K562 (cell line): Measurements from ENCODE around the gene FANCD2. TPM values are rescaled to one million over a fixed set of nuclear protein-coding genes. Genes with fewer than 3 reads are reported as not detected.

Experiments used
- ATF2 ChIP-seq: sonication (generic); formaldehyde crosslinking; IDR thresholded peaks from 2 replicates; pipeline ENCODE4 v1.8.1; 2022; ENCODE audit warnings: missing genetic modification reagents
- CBX2 ChIP-seq: fragments of 200-600 bp; sonication (generic); IDR thresholded peaks from one replicate; pipeline ENCODE4 v1.6.1; 2012; ENCODE audit warnings: mild to moderate bottlenecking, low read length, inconsistent platforms; ENCODE audit not compliant: insufficient read depth, poor library complexity, severe bottlenecking
- DDX20 ChIP-seq: fragments of 450-650 bp; IDR thresholded peaks from 2 replicates; pipeline ENCODE4 v1.6.1; 2016; ENCODE audit warnings: missing genetic modification characterization, low read depth, mild to moderate bottlenecking, missing compliant biosample characterization, moderate library complexity
- EP400 ChIP-seq: fragments of 450-650 bp; IDR thresholded peaks from 2 replicates; pipeline ENCODE4 v1.6.1; 2017; ENCODE audit warnings: antibody characterized with exemption, mild to moderate bottlenecking, moderate library complexity
- FOXK1 ChIP-seq: sonication (generic); formaldehyde crosslinking; IDR thresholded peaks from 2 replicates; pipeline ENCODE4 v1.8.0; 2022; ENCODE audit warnings: missing genetic modification reagents, mild to moderate bottlenecking, borderline replicate concordance
- MYNN ChIP-seq, 2 experiments: sonication (generic); formaldehyde crosslinking in 1 of 2; IDR thresholded peaks; 2 replicates each; pipeline versions ENCODE4 v1.5.0 to v1.6.1; 2016 to 2020; ENCODE audit warnings: antibody characterized with exemption in 1 of 2, missing genetic modification reagents in 1 of 2
- NBN ChIP-seq: fragments of 450-650 bp; IDR thresholded peaks from 2 replicates; pipeline ENCODE4 v1.6.1; 2016; ENCODE audit warnings: low read depth, mild to moderate bottlenecking
- NCOR1 ChIP-seq: fragments of 450-650 bp; IDR thresholded peaks from 2 replicates; pipeline ENCODE4 v1.6.1; 2016; ENCODE audit warnings: mild to moderate bottlenecking, moderate library complexity
- NR2C2 ChIP-seq, 2 experiments: fragments of 200-800 bp in 1 of 2; sonication (Bioruptor generic) in 1 of 2; sonication (generic) in 1 of 2; formaldehyde crosslinking in 1 of 2; IDR thresholded peaks; 2 replicates each; pipeline versions ENCODE4 v1.6.1 to v1.8.0; 2016 to 2022; ENCODE audit warnings: mild to moderate bottlenecking in 1 of 2, missing compliant biosample characterization in 1 of 2, missing genetic modification characterization in 1 of 2, missing genetic modification reagents in 1 of 2
- POLR2AphosphoS2 ChIP-seq: IDR thresholded peaks from 2 replicates; pipeline ENCODE4 v1.6.1; 2012; ENCODE audit warnings: low read length, improper control_type of control experiment
- POLR2AphosphoS5 ChIP-seq: IDR thresholded peaks from 2 replicates; pipeline ENCODE4 v1.6.1; 2011; ENCODE audit warnings: mild to moderate bottlenecking, low read depth, low read length, moderate library complexity; ENCODE audit not compliant: control insufficient read depth, insufficient read depth
- RBM25 ChIP-seq: fragments of 200-400 bp; formaldehyde crosslinking; IDR thresholded peaks from 2 replicates; pipeline ENCODE4 v1.6.1; 2018; ENCODE audit warnings: low read length, low read depth, moderate library complexity; ENCODE audit not compliant: severe bottlenecking
- SFPQ ChIP-seq: fragments of 200-400 bp; formaldehyde crosslinking; IDR thresholded peaks from 2 replicates; pipeline ENCODE4 v1.6.1; 2017; ENCODE audit warnings: mild to moderate bottlenecking, low read depth, low read length, moderate library complexity
- TFAP4 ChIP-seq: sonication (generic); formaldehyde crosslinking; IDR thresholded peaks from 2 replicates; pipeline ENCODE4 v1.8.0; 2022; ENCODE audit warnings: missing genetic modification reagents, mild to moderate bottlenecking, moderate library complexity, borderline replicate concordance
- ZBED1 ChIP-seq: IDR thresholded peaks from 2 replicates; pipeline ENCODE4 v1.6.1; 2014
- ZBTB5 ChIP-seq: fragments of 450-650 bp; IDR thresholded peaks from 2 replicates; pipeline ENCODE4 v1.6.1; 2017; ENCODE audit warnings: antibody characterized with exemption
- ZNF444 ChIP-seq: fragments of 250-450 bp; sonication (Bioruptor Pico); IDR thresholded peaks from 2 replicates; pipeline ENCODE4 v1.4.0; 2020; ENCODE audit warnings: mild to moderate bottlenecking, moderate library complexity
- ZNF449 ChIP-seq: fragments of 250-450 bp; sonication (Bioruptor Pico); IDR thresholded peaks from 2 replicates; pipeline ENCODE4 v1.8.0; 2022; ENCODE audit warnings: moderate library complexity, mild to moderate bottlenecking, inconsistent platforms
- ZNF655 ChIP-seq: fragments of 250-450 bp; sonication (Bioruptor Pico); IDR thresholded peaks from 2 replicates; pipeline ENCODE4 v1.5.0; 2021
- polyA plus RNA-seq, 8 experiments: library from polyadenylated mRNA; depleted of rRNA in 4 of 8; stranded (reverse) in 5 of 8; unstranded in 3 of 8; fragments of >200 nt; fragmentation: Nextera tagmentation in 2 of 8; fragmentation: Illumina TruSeq in 1 of 8; extraction: Ambion mirVana in 2 of 8; extraction: Trizol in 1 of 8; gene quantifications; 2 replicates each; pipeline versions ENCODE4 v1.2.1 to v1.2.3, GENCODE V29; 2011 to 2014; ENCODE audit warnings: inconsistent platforms in 1 of 8, missing spikeins in 1 of 8
- total RNA-seq, 7 experiments: library from RNA; depleted of rRNA in 6 of 7; stranded (reverse); fragments of >200 nt in 6 of 7; fragmentation: Illumina TruSeq in 2 of 7; extraction: Trizol in 2 of 7; gene quantifications; 2 replicates each; pipeline versions ENCODE4 v1.2.1 to v1.2.3, GENCODE V29; 2011 to 2021; ENCODE audit warnings: low replicate concordance in 1 of 7

Gene FANCD2
- total and polyA plus RNA-seq, 9 of the 15 experiments (the other 6 are each of a cell fraction or from before 2014, with no cell fraction given): 59.4 to 137 (median 96.1) TPM

- TF ChIP-seq SFPQ (no peak), ZNF444 (CRISPR knock-in tag) (no peak), RBM25 (no peak), ZNF655 (no peak), CBX2 (no peak), NR2C2 (CRISPR knock-in tag; IDR thresholded peaks at IDR 0.05) (no peak), NR2C2 (tag; IDR thresholded peaks at IDR 0.05) (no peak), EP400 (no peak), POLR2AphosphoS5 (0 out of 2 replicates have a peak, but pooled peaks have one; percentile 38), FOXK1 (CRISPR knock-in tag) (no peak), ZNF449 (CRISPR knock-in tag) (no peak), MYNN (IDR thresholded peaks at IDR 0.05) (peak; percentile 48; the same call in 1 of the 2 replicates), MYNN (CRISPR knock-in tag; IDR thresholded peaks at IDR 0.05) (no peak), ZBED1 (no peak), TFAP4 (CRISPR knock-in tag) (no peak), ATF2 (no peak), POLR2AphosphoS2 (0 out of 2 replicates have a peak, but pooled peaks have one; percentile 1), NCOR1 (no peak), ZBTB5 (no peak), DDX20 (no peak), NBN (no peak)
These were observed 23.3 kb upstream of the FANCD2 start (continued) for GRCh38 chr3:10002951-10003350.
